ENCODE results near the gene GAB2.
"Not testable (repeated sequence)": the region's sequence is repeated elsewhere in the genome, so short reads cannot be mapped to it uniquely, and the experiment has no call there.

GAB2 gene

DNA sequence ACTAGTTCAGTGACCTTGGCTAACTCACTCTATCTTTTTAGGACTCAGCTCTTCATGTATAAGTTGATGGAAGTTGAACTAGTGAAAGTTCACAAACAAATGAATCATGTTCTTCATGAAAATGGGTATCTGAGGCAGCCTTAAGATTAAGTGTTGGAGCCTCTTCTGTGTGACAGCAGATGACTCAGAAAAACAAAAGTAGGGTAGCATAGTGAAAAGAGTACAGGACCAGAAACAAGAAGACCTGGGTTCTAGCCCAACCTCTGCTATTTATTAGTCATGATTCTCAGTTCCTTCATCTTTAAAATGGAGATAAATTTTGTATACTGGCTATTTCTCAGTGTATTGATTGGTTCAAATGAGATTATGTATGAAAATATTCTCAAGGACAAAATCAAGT lies 168.7 kb downstream of the GAB2 start:
- no peak for DNase-seq (ENCODE audit: low spot score)

- no peak for DNase-seq (ENCODE audit: low spot score)
Observed at GRCh38 chr11:78248191-78248590, 169.4 kb downstream of the GAB2 start.

DNA sequence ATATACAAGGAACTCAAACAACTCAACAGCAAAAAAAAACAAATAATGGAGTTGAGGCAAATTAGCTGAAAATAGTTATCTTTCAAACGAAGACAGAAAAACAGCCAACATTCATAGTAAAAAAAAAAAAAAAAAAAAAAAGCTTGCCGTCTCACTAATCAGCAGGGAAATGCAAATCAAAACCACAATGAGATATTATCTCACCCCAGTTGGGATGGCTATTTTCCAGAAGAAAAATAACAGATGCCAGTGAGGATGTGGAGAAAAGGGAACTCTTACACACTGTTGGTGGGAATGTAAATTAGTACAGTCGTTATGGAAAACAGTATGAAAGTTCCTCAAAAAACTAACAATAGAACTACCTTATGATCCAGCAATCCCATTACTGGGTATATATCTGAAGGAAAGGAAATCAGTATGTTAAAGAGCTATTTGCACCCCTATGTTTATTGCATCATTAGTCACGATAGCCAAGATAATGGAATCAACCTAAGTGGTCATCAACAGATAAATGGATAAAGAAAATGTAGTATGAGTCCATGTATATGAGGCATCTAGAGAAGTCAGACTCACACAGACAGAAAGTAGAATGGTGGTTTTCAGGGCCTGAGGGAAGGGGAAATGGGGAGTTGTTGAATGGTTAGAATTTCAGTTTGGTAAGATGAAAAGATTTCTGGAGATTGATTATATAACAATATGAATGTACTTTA lies 172.9 kb downstream of the GAB2 start:
- no peak for DNase-seq (ENCODE audit: low spot score)

- DNase-seq (ENCODE audit: low spot score), result no peak
Observed at GRCh38 chr11:78244080-78244479, 173.5 kb downstream of the GAB2 start.

- DNase-seq (ENCODE audit: low spot score), result no peak
Observed at GRCh38 chr11:78241475-78241874, 176.1 kb downstream of the GAB2 start.

DNA sequence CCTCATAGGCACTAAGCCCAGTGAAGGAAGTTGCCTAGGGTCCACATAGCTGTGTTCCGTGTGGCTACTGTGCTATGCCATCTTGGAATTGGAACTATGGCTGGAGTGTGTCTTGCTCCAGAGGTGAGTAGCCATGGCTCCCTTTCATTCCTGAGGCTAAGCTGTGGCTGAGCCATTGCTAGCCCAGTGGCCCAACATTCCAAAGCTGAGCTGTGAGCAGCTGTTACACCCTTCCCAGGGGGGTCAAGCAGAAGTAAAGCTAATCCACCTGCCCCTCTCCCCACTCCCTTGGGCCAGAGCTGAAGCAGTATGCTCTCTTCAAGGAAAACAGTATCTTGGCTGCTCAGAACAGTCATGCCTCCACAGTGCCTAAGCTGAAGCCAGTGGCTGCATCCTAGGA lies 177.8 kb downstream of the GAB2 start:
- DNase-seq (ENCODE audit: low spot score), result no peak

DNA sequence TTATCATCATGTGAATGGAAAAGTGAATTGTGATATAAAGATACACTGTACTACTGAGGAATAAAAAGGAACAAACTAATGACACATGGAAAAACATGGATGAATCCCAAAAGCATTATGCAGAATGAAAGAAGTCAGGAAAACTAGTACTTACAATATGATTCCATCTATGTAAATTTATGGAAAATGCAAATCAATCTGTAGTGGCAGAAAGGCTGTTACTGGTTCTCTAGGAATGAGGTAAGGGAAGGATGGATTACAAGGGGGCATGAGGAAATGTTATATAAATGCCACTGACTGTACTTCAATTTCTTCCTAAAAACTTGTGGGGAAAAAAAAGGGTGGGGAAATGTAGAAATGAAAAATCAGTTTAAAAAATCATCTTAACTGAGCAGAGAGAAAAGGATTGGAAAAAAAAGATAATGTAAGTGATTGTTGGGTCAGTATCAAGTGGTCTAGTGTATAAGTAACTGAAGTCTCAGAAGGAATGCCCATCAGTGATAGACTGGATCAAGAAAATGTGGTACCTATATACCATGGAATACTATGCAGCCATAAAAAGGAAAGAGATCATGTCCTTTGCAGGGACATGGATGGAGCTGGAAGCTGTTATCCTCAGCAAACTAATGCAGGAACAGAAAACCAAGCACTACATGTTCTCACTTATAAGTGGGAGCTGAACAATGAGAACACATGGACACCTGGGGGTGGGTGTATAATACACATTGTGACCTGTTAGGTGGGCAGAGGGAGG lies 180.2 kb downstream of the GAB2 start:
- DNase-seq (ENCODE audit: low spot score), result no peak

DNA sequence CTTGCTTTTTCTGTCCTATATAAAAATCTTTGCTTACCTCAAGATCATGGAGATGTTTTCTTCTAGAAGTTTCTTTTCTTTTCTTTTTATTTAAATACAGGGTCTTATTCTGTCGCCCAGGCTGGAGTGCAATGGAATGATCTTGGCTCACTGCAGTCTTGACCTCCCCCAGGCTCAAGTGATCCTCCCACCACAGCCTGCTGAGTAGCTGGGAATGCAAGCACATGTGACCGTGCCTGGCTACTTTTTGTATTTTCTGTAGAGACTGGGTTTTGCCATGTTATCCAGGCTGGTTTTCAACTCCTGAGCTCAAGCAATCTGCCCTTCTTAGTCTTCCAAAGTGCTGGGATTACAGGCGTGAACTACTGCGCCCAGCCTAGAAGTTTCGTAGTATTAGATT lies 183.6 kb downstream of the GAB2 start:
- no peak for DNase-seq (ENCODE audit: low spot score)

DNA sequence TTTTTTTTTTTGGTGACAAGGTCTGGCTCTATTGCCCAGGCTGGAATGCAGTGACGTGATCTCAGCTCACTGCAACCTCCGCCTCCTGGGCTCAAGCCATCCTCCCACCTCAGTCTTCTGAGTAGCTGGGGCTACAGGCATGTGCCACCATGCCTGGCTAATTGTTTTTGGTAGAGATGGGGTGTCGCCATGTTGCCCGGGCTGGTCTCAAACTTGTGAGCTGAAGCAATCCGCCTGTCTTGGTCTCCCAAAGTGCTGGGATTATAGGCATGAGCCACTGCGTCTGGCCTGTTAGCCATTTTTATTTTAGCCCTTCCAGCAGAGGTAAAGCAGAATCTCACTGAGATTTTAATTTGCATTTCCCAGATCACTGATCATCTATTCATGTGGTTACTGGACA lies 184.6 kb downstream of the GAB2 start:
- DNase-seq (ENCODE audit: low spot score), result not testable (repeated sequence)

DNA sequence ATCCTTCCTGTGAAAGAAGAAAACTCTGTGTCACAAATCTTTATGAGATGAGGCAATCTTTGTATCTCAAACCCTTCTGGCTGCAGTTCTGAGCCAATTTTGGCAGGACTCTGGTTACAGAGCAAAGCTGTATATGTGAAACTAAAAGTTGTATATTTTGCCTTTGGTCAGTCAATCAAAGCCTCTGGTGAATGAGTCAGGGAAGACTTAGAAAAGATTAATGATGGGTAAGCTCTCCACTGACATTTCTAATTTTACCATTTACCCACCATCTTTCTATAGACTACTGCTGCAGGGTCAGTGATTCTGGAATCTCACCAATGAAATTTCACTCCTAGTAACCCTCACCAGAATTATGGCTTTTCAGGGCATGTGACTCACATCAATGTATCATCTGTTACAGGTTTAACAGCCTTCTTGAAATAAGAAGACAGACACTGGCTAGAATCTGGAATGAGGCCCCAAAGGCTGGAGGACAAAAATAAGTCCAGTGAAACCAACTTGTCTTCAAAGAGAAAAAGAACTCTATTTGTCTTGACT lies 185.6 kb downstream of the GAB2 start:
- DNase-seq (ENCODE audit: low spot score), result no peak

GRCh38 chr11:78230161-78230877 lies 187.3 kb downstream of the GAB2 start:
- DNase-seq (ENCODE audit: low spot score), result no peak

DNA sequence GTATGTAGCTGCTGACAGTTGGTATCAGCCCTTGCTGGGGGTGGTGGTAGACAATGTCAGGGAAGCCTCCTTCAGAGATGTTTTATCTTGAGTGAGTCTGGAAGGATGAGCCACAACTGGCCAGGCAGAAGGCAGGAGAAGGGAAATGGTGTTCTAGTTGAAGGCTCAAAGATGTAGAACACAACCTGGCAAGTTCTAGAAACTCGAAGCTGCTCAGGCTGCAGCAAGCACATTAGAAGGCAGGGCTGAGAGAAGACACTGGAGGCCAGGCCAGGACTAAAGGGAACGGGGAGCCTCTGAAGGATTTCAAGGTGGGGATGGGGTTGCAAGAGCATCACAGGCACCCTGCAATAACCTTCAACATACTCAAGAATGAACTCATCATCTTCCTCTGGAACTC lies 188.5 kb downstream of the GAB2 start:
- no peak for DNase-seq (ENCODE audit: low spot score)

DNA sequence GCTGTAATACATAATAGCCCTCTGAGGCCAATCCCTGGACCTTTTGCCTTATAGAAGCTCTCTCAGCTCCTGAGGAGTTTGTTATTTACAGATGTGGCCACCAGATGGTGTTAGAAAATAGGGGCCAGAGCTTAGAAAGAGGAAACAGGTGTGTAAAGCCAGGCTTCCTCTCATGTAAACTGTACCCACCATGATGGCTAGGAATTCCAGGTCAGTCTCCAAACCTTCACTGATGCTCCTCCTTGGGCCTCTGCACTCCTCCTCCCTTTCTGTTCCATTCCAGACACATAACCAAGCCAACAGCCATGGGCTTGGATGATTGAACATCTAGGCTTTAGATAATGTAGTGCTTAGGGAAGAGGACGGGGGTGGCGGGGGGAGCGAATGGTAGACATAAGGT lies 189.2 kb downstream of the GAB2 start:
- peak; percentile 67 for DNase-seq (ENCODE audit: low spot score)

GRCh38 chr11:78227921-78228320 lies 189.7 kb downstream of the GAB2 start:
- no peak for DNase-seq (ENCODE audit: low spot score)

GRCh38 chr11:78226684-78227680 lies 190.6 kb downstream of the GAB2 start:
- no peak for DNase-seq (ENCODE audit: low spot score)

- no peak for DNase-seq (ENCODE audit: low spot score)
Observed at GRCh38 chr11:78224906-78225420, 192.7 kb downstream of the GAB2 start.

GRCh38 chr11:78224506-78224905 lies 193.1 kb downstream of the GAB2 start:
- DNase-seq (ENCODE audit: low spot score), result no peak

DNA sequence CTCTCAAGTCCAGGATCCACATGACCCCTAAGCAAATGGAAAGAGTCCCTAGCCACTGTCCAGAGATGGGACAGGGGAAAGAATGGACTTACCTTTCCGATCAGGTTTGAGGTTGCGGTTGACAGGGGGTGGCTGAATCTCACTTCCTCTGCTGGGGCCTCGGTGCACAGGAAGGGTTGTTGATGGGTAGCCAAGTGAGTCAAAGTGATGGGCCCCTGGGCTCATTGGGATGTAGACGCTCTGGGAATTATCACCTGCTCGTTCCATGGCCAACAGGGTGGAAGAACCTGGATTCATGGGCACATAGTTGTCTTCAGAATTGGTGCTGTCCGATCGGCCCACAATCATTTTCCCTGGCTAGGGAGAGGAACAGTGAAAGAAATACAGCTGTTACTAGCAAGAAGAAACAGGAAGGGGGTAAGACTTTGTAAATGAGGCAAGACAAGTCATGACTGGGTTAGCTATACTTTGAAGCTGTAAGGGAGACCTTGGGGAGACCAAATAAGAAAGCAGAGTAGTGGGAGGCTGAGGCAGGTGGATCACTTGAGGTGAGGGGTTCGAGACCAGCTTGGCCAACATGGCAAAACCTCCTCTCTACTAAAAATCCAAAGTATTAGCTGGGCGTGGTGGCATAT lies 194.2 kb downstream of the GAB2 start:
- no peak for DNase-seq (ENCODE audit: low spot score)

- DNase-seq (ENCODE audit: low spot score), result not testable (repeated sequence)
Observed at GRCh38 chr11:78222726-78223125, 194.9 kb downstream of the GAB2 start.

GRCh38 chr11:78221396-78222315 lies 196.0 kb downstream of the GAB2 start:
- DNase-seq (ENCODE audit: low spot score), result no peak
